ENCODE results near the gene ZFHX3. TPM values are rescaled to one million over a fixed set of nuclear protein-coding genes. Genes with fewer than 3 reads are reported as not detected.

Gene ZFHX3
- total and polyA plus RNA-seq, 2 of the 8 experiments (the other 6 are each of a cell fraction or from before 2014, with no cell fraction given) = 0.08 to 0.99 TPM

DNA sequence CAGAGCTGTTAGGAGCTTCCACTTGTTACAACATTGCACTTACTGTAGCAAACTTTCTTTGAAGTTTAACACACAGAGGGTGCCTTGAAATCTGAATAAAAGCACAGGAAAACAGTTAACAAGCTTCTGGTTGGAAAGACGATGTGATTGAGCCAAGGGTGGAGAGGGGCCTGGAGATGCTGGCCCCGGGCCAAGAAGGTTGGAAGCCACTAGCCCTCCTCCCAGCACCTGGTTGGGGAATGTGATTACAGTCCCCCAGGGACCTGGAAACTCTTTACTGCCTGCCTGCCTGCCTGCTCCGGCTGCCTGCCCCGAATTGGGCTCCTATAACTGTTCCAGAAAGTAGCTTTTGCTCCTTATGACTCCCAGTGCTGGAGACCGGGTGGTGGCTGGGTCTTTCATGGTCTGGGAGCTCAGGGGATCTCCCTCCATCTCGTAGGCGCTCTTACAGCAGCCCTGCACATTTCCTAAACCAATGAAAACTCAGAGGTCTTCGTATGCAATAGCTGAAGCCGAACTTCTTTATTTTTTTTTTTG is 48.0 kb upstream of the ZFHX3 start:
- Histone ChIP-seq H3K4me3 (ENCODE audit: extremely low read depth in 1 of 4, insufficient read depth in 2 of 4, low read depth in 3 of 4, low read length in 4 of 4) (no peak overlapping the region), H4K8ac (ENCODE audit: extremely low read depth, insufficient read depth, low read length) (peak overlapping the region; percentile 57; the same call in 1 of the 2 replicates), H2AFZ (ENCODE audit: low read length) (peak overlapping the region; percentile 53; the same call in 1 of the 2 replicates), H3K23me2 (ENCODE audit: low read depth, low read length) (no peaks in the 10 kb centered on the region), H3K27ac (ENCODE audit: low read depth, low read length) (no peak overlapping the region), H2AK5ac (ENCODE audit: low read depth, low read length) (no peak overlapping the region), H3K79me2 (ENCODE audit: control insufficient read depth in 1 of 2, insufficient read depth in 2 of 2, low read length in 2 of 2) (no peaks in the 10 kb centered on the region), H3K9ac (replicated peaks in 1 of 4; ENCODE audit: extremely low read depth in 1 of 4, low read depth in 3 of 4, low read length in 3 of 4) (no peak overlapping the region), H3K14ac (ENCODE audit: insufficient read length) (no peak overlapping the region), H3K4me2 (ENCODE audit: insufficient read depth in 1 of 2, low read depth in 2 of 2, low read length in 2 of 2) (no peak overlapping the region), H4K5ac (ENCODE audit: insufficient read length, low read depth, low read length) (no peak overlapping the region), H2BK15ac (ENCODE audit: low read length) (no peak overlapping the region), H3K18ac (ENCODE audit: extremely low read depth, low read length) (no peak overlapping the region), H3K4ac (replicated peaks; ENCODE audit: insufficient read length, low read depth, low read length) (no peak overlapping the region), H2BK20ac (ENCODE audit: low read length) (no peak overlapping the region), H3K9me3 (ENCODE audit: insufficient read depth in 2 of 2, low read depth in 1 of 2, low read length in 1 of 2) (no peaks in the 10 kb centered on the region), H4K20me1 (replicated peaks in 1 of 2; ENCODE audit: control insufficient read depth in 1 of 2, insufficient read depth in 2 of 2, low read length in 2 of 2) (no peaks in the 10 kb centered on the region), H3K27me3 (replicated peaks in 1 of 4; ENCODE audit: control insufficient read depth in 3 of 4, extremely low read depth in 1 of 4, insufficient read depth in 3 of 4, low read length in 3 of 4) (0 out of 7 replicates have a peak, but pooled peaks cover 0 to 3% (median 0%) of the 10 kb centered on the region in 4 experiments), H3K56ac (replicated peaks; ENCODE audit: insufficient read length, low read depth, low read length) (no peak overlapping the region), H3K36me3 (ENCODE audit: control insufficient read depth in 2 of 4, insufficient read depth in 4 of 4, low read length in 3 of 4) (no peaks in the 10 kb centered on the region), H3K4me1 (replicated peaks in 1 of 4; ENCODE audit: control insufficient read depth in 3 of 4, insufficient read depth in 4 of 4, low read length in 3 of 4) (no peaks in the 10 kb centered on the region), H4K91ac (replicated peaks; ENCODE audit: insufficient read length, low read length) (no peak overlapping the region), H3K23ac (ENCODE audit: insufficient read length) (no peak overlapping the region), H2BK5ac (ENCODE audit: low read depth, low read length) (no peak overlapping the region), H2BK120ac (replicated peaks; ENCODE audit: low read depth, low read length) (no peak overlapping the region), H2BK12ac (ENCODE audit: low read depth, low read length) (no peak overlapping the region), H3K79me1 (ENCODE audit: low read depth, low read length) (no peaks in the 10 kb centered on the region)
- CTCF ChIA-PET (ENCODE audit: partially characterized antibody) = interaction anchor here (1.0 to 1.8 kb wide), 3 partner anchors 9 to 88 kb away, joined by 3 to 7 read pairs (median 4); no protein-coding TSS in a partner anchor
- DNase-seq (ENCODE audit: low read depth in 1 of 2, low spot score in 2 of 2) (no peak), FAIRE-seq (no peak)
- 85% methylated on average over 9 of the region's 9 CpGs; no CpG with 5 or more reads in 1 of the 2 experiments for WGBS, 2 experiments (ENCODE audit: extremely low coverage in 1 of 2, insufficient coverage in 1 of 2, insufficient read length in 1 of 2, insufficient replicate concordance in 2 of 2, low coverage in 1 of 2, low lambda C conversion rate in 2 of 2, missing lambda C conversion rate in 1 of 2)
- TF ChIP-seq CREB1 (IDR thresholded peaks at IDR 0.05) (no peak), RNF2 (IDR thresholded peaks at IDR 0.05; ENCODE audit: borderline replicate concordance, low read depth, low read length, missing control alignments, poor library complexity, severe bottlenecking) (no peak), SIX5 (IDR thresholded peaks at IDR 0.05; ENCODE audit: low read depth, low read length) (no peak), KDM1A (IDR thresholded peaks at IDR 0.05; ENCODE audit: borderline replicate concordance, low read length) (no peak)
- TF ChIP-seq, protein P1, sequence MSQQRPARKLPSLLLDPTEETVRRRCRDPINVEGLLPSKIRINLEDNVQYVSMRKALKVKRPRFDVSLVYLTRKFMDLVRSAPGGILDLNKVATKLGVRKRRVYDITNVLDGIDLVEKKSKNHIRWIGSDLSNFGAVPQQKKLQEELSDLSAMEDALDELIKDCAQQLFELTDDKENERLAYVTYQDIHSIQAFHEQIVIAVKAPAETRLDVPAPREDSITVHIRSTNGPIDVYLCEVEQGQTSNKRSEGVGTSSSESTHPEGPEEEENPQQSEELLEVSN (IDR thresholded peaks at IDR 0.05) = no peak
- POLR2A ChIA-PET (ENCODE audit: partially characterized antibody) = interaction anchor here (0.6 kb wide), 1 partner anchor 167 kb away, joined by 6 read pairs; no protein-coding TSS in a partner anchor
